T-helper 2 cell (primary cell): ENCODE data around the gene ARMC12.

Experiments used
- DNase-seq, 5 experiments: peaks; one replicate each; pipeline versions ENCODE4 v3.0.0 to v3.0.0-alpha.2; 2012 to 2022

Gene ARMC12

DNA sequence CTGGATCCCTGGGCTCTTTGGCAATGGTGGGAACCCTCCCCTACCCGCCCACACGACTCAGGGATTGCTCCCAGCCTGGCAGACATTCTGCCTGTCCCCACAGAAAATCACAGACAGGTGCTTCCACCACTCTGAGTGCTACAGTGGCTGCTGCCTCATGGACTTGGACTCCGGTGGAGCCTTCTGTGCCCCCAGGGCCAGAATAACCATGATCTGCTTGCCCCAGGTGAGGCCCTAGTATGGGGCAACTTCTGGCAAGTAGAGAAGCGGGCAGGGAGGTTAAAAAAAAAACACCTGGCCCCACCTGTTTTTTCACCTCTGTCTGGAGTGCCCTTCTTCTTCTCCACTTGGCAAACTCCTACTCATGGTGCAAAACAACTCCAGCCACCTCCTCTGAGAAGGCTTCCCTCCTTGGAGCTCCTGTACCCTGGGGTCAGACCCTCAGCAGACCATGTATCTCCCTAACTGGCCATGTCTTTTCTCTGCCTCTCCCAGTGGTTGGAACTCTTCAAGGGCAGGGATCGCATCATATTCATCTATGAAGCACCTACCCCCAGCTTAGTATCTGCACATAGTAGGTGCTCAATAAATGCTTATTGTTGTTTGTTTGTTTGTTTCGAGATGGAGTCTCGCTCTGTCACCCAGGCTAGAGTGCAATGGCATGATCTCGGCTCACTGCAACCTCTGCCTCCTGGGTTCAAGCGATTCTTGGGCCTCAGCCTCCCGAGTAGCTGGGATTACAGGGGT, 40.7 kb downstream of the ARMC12 start:
- no peak for DNase-seq

DNA sequence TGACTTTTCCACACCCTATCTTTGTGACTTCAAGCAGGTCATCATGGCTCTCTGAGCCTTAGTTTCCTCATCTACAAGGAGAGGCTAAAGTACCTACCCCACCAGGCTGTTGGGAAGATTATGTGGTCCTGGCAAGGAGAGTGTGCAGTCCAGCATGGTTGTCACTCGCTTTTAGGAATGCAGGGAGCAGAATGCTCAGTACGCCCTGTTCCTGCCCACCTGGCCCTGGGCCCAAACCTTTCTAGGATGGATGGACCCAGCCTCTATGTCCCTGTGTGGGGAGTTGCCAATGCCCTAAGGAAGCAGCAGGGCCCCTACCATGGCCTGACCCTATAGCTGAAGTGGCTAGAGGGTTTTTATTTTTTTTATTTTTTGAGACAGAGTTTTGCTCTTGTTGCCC, 41.6 kb downstream of the ARMC12 start:
- DNase-seq, result no peak

DNA sequence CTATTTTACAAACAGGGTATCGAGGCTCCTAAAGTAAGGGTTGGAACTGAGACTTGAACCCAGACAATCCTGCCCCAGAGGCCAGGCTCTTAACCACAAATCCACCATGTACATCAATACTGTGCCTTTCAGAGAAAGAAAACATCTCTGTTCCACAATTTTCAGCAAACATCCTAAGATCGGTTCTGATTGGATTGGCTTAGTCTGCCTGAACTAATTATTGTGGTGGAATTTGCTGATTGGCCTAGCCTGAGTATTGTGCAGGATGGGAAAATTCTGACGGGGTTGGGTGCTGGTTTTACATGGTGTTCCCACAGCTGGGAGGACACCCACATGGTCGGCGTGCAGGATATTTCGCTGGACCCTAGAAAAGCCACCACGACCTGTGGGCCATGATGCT, 43.9 kb downstream of the ARMC12 start, which contains the start of gene CLPSL1:
TSS of gene CLPSL1 (plus strand) at position 301 of the 400 bp plus-strand sequence. CDS start at position 393, 92 bp downstream.
- no peak for DNase-seq

DNA sequence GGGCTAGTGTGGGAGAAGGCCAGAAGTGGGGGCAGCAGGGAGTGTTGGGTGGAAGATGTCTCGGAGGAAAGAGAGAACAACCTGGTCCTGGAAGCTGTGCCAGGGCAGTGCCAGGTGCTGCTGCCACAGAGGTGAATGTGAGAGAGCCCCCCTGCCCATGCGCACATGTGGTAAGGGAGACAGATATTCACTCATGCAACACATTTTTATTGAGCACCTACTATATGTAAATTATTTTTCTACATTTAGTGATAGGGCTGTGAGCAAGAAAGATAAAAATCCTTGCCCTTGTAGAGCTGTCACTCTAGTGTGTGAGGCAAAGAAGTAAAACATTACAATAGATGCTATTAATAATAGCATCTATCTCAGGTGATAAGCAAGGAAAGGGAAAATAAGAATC, 44.5 kb downstream of the ARMC12 start:
- no peak for DNase-seq

DNA sequence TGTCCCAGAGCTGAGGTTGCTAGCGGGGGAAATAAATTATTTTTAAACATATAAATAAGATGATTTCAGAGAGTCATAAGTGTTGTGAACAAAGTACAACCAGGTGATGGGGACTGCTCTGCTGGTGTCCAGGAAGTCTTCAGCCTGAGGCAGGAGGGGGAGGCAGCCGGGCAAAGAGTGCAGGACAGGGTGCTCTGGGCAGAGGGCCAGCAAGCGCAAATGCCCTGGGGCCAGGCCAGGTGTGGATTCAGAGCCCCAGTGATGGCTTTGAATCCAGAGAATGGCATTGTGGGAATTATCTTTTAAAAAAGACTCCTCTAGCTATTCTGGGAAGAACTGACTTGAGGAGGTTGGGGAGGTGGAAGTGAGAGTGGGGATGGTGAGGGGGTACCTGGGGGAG, 45.6 kb downstream of the ARMC12 start:
- no peak for DNase-seq

DNA sequence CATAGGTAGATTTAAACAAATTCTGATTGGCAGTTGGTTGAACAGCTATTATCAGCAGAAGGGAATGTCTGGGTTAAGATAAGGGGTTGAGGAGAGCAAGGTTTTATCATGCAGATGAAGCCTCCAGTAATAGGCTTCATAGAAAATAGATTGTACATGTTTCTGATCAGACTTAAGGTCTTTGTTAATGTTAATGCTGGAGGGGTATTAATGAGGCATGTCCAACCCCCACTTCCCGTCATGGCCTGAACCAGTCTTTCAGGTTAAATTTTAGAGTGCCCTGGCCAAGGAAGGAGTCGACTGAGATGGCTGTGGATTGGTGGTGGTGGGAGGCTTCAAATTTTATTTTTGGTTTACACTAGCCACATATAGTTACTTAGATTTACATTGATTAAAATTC, 47.4 kb downstream of the ARMC12 start:
- DNase-seq, result no peak

GRCh38 chr6:35786272-35786671, 49.4 kb downstream of the ARMC12 start:
- no peak for DNase-seq

GRCh38 chr6:35786810-35787209, 50.0 kb downstream of the ARMC12 start:
- DNase-seq, result no peak

DNA sequence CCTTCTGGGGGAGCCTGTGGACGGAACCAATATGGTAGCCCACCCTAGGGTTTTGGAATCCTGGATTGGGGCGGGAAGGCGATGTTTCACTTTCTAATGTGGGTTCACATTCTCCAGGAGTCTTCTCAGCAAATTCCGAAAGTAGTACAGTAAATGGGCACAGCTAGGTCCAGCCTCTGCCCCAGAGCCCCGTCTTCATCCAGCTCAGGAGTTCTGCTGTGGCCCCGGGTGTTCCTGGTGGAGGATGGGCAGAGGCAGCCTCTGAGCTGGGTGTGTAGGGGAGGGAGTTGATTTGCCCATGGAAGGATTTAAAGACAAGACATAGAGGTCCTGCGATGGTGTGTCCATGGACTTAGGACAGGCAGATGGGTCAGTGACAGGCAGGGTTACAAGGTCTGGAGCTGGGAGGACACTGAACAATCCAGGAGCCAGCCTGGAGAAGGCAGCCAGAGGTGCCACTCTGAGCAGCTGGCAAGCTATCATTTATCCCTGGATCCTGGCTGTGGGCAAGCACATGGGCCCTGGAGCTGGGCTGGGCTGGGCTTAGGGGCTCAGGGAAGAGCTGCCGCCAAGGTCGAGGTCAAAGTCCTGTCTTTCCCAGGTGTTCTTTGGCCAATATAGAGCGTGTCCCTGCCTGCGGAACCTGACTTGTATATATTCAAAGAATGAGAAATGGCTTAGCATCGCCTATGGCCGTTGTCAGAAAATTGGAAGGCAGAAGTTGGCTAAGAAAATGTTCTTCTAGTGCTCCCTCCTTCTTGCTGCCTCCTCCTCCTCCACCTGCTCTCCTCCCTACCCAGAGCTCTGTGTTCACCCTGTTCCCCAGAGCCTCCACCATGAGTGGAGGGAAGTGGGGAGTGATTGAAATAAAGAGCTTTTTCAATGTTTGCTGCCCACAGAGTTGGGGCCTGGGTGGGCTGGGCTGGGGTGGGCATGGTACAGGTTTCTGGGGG, 50.7 kb downstream of the ARMC12 start:
- no peak for DNase-seq

DNA sequence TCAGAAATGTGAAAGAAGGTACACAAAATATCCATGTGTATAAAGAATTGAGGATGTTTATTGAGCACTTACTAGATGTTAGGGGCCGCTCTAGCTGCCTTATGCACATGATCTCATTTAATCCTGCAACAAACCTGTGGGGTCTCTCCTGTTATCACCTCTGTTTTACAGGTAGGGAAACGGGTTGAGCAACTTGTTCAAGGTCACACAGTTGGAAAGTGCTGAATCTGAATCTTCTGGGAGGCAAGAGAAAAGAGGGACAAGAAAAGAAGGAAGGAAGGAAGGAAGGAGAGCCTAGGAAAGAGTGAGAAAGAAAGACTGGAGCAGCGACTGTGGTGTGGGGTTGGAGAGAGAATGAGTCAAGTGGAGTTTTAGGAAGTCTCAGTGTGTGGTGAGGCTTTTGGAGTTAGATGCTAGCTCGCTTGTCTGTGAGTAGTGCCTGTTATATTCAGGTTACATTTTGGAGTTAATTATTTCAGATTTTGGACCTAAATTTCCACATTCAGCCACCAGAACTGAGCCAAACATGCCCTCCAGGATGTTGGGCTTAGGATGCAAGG, 51.7 kb downstream of the ARMC12 start:
- DNase-seq, result no peak

GRCh38 chr6:35790683-35791082, 53.9 kb downstream of the ARMC12 start:
- DNase-seq, result no peak

GRCh38 chr6:35794536-35795452, 58.0 kb downstream of the ARMC12 start:
- DNase-seq, result no peak

- DNase-seq, result no peak
Measured at GRCh38 chr6:35795453-35796071, 58.7 kb downstream of the ARMC12 start.

- DNase-seq, result no peak
Measured at GRCh38 chr6:35796236-35796635, 59.4 kb downstream of the ARMC12 start.

- DNase-seq, result no peak
Measured at GRCh38 chr6:35797837-35798526, 61.1 kb downstream of the ARMC12 start.
